Measurements from ENCODE around the gene ZNHIT2. TPM values are rescaled to one million over a fixed set of nuclear protein-coding genes. Genes with fewer than 3 reads are reported as not detected.
A peak's percentile ranks its signal among the peaks of the same experiment; 100 is the strongest.

The ZNHIT2 gene
- total and polyA plus RNA-seq, 2 of the 13 experiments (the other 11 are each of a cell fraction or from before 2014, with no cell fraction given): 1.1 to 6.5 TPM

DNA sequence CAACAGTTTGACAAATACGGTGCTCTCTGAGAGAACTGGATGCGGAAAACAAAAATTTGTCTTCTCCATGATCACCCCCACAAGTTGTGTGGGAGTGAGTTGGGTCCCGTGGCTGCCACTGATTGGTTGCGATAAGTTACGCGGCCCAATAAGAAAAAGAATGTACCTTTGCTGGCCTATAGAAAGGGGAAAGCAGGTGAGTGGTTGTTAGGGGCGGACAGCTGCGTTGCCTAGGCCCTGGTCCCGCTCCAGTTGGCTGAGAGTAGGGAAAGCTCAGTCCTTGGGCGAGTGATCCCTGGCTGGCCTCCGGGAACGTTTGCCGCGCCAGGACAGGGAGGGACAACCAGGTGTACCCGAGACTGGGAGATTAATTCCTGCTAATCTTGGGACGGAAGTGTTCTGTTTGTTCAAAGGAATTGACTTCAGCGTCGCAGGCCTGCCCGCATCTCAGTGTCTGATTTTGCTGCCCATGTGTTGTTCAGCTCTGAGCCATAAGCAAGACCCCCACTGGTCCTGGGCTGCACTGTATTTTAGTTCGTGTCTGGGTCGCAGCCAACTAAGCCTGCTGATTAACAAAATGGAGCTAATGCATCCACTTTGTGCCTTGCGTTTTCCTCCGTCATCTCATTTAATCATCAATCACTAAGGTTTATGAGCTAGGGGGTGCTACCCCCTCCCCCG, 17.6 kb upstream of the ZNHIT2 start (continued):
- TF ChIP-seq, protein P1, sequence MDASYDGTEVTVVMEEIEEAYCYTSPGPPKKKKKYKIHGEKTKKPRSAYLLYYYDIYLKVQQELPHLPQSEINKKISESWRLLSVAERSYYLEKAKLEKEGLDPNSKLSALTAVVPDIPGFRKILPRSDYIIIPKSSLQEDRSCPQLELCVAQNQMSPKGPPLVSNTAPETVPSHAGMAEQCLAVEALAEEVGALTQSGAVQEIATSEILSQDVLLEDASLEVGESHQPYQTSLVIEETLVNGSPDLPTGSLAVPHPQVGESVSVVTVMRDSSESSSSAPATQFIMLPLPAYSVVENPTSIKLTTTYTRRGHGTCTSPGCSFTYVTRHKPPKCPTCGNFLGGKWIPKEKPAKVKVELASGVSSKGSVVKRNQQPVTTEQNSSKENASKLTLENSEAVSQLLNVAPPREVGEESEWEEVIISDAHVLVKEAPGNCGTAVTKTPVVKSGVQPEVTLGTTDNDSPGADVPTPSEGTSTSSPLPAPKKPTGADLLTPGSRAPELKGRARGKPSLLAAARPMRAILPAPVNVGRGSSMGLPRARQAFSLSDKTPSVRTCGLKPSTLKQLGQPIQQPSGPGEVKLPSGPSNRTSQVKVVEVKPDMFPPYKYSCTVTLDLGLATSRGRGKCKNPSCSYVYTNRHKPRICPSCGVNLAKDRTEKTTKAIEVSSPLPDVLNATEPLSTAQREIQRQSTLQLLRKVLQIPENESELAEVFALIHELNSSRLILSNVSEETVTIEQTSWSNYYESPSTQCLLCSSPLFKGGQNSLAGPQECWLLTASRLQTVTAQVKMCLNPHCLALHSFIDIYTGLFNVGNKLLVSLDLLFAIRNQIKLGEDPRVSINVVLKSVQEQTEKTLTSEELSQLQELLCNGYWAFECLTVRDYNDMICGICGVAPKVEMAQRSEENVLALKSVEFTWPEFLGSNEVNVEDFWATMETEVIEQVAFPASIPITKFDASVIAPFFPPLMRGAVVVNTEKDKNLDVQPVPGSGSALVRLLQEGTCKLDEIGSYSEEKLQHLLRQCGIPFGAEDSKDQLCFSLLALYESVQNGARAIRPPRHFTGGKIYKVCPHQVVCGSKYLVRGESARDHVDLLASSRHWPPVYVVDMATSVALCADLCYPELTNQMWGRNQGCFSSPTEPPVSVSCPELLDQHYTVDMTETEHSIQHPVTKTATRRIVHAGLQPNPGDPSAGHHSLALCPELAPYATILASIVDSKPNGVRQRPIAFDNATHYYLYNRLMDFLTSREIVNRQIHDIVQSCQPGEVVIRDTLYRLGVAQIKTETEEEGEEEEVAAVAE (CRISPR knock-in tag; IDR thresholded peaks at IDR 0.05; ENCODE audit: borderline replicate concordance): no peak
- no peak for TF ChIP-seq SP5 (CRISPR knock-in tag; IDR thresholded peaks at IDR 0.05; ENCODE audit: borderline replicate concordance, low read depth)
- no peak for TF ChIP-seq FOXP1 (IDR thresholded peaks at IDR 0.05)
- no peak for TF ChIP-seq FOXP1 (CRISPR knock-in tag; IDR thresholded peaks at IDR 0.05)
- TF ChIP-seq, protein P2, sequence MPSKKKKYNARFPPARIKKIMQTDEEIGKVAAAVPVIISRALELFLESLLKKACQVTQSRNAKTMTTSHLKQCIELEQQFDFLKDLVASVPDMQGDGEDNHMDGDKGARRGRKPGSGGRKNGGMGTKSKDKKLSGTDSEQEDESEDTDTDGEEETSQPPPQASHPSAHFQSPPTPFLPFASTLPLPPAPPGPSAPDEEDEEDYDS (CRISPR knock-in tag; IDR thresholded peaks at IDR 0.05): peak; percentile 91
- no peak for TF ChIP-seq ZNF891 (CRISPR knock-in tag; IDR thresholded peaks at IDR 0.05)
- TF ChIP-seq NONO (IDR thresholded peaks at IDR 0.05): no peak
- TF ChIP-seq NONO (CRISPR knock-in tag; conservative IDR thresholded peaks at IDR 0.05): no peak; the same call in 1 of the 2 replicates
- TF ChIP-seq, protein P3, sequence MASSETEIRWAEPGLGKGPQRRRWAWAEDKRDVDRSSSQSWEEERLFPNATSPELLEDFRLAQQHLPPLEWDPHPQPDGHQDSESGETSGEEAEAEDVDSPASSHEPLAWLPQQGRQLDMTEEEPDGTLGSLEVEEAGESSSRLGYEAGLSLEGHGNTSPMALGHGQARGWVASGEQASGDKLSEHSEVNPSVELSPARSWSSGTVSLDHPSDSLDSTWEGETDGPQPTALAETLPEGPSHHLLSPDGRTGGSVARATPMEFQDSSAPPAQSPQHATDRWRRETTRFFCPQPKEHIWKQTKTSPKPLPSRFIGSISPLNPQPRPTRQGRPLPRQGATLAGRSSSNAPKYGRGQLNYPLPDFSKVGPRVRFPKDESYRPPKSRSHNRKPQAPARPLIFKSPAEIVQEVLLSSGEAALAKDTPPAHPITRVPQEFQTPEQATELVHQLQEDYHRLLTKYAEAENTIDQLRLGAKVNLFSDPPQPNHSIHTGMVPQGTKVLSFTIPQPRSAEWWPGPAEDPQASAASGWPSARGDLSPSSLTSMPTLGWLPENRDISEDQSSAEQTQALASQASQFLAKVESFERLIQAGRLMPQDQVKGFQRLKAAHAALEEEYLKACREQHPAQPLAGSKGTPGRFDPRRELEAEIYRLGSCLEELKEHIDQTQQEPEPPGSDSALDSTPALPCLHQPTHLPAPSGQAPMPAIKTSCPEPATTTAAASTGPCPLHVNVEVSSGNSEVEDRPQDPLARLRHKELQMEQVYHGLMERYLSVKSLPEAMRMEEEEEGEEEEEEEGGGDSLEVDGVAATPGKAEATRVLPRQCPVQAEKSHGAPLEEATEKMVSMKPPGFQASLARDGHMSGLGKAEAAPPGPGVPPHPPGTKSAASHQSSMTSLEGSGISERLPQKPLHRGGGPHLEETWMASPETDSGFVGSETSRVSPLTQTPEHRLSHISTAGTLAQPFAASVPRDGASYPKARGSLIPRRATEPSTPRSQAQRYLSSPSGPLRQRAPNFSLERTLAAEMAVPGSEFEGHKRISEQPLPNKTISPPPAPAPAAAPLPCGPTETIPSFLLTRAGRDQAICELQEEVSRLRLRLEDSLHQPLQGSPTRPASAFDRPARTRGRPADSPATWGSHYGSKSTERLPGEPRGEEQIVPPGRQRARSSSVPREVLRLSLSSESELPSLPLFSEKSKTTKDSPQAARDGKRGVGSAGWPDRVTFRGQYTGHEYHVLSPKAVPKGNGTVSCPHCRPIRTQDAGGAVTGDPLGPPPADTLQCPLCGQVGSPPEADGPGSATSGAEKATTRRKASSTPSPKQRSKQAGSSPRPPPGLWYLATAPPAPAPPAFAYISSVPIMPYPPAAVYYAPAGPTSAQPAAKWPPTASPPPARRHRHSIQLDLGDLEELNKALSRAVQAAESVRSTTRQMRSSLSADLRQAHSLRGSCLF (CRISPR knock-in tag; IDR thresholded peaks at IDR 0.05; ENCODE audit: borderline replicate concordance): no peak
- no peak for TF ChIP-seq DNMT3B (CRISPR knock-in tag; conservative IDR thresholded peaks at IDR 0.05)
- no peak for TF ChIP-seq ZNF552 (CRISPR knock-in tag; IDR thresholded peaks at IDR 0.05; ENCODE audit: borderline replicate concordance)
- TF ChIP-seq, protein P4, sequence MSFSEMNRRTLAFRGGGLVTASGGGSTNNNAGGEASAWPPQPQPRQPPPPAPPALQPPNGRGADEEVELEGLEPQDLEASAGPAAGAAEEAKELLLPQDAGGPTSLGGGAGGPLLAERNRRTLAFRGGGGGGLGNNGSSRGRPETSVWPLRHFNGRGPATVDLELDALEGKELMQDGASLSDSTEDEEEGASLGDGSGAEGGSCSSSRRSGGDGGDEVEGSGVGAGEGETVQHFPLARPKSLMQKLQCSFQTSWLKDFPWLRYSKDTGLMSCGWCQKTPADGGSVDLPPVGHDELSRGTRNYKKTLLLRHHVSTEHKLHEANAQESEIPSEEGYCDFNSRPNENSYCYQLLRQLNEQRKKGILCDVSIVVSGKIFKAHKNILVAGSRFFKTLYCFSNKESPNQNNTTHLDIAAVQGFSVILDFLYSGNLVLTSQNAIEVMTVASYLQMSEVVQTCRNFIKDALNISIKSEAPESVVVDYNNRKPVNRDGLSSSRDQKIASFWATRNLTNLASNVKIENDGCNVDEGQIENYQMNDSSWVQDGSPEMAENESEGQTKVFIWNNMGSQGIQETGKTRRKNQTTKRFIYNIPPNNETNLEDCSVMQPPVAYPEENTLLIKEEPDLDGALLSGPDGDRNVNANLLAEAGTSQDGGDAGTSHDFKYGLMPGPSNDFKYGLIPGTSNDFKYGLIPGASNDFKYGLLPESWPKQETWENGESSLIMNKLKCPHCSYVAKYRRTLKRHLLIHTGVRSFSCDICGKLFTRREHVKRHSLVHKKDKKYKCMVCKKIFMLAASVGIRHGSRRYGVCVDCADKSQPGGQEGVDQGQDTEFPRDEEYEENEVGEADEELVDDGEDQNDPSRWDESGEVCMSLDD (CRISPR knock-in tag; IDR thresholded peaks at IDR 0.05; ENCODE audit: borderline replicate concordance): no peak
- TF ChIP-seq, protein P5, sequence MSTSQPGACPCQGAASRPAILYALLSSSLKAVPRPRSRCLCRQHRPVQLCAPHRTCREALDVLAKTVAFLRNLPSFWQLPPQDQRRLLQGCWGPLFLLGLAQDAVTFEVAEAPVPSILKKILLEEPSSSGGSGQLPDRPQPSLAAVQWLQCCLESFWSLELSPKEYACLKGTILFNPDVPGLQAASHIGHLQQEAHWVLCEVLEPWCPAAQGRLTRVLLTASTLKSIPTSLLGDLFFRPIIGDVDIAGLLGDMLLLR (CRISPR knock-in tag; IDR thresholded peaks at IDR 0.05): no peak
- TF ChIP-seq, protein P6, sequence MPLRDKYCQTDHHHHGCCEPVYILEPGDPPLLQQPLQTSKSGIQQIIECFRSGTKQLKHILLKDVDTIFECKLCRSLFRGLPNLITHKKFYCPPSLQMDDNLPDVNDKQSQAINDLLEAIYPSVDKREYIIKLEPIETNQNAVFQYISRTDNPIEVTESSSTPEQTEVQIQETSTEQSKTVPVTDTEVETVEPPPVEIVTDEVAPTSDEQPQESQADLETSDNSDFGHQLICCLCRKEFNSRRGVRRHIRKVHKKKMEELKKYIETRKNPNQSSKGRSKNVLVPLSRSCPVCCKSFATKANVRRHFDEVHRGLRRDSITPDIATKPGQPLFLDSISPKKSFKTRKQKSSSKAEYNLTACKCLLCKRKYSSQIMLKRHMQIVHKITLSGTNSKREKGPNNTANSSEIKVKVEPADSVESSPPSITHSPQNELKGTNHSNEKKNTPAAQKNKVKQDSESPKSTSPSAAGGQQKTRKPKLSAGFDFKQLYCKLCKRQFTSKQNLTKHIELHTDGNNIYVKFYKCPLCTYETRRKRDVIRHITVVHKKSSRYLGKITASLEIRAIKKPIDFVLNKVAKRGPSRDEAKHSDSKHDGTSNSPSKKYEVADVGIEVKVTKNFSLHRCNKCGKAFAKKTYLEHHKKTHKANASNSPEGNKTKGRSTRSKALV (CRISPR knock-in tag; IDR thresholded peaks at IDR 0.05): no peak
